Hematopoietic multipotent progenitor cell treated with erythropoietin and hydrocortisone succinate and interleukin-3 and kit ligand, for 17 days (in vitro differentiated cells): ENCODE measurements around the gene FOXO1.

ENCODE experiments used
- DNase-seq: peaks from one replicate; pipeline ENCODE4 v3.0.0-alpha.2; 2015; ENCODE audit warnings: low spot score

The FOXO1 gene

DNA sequence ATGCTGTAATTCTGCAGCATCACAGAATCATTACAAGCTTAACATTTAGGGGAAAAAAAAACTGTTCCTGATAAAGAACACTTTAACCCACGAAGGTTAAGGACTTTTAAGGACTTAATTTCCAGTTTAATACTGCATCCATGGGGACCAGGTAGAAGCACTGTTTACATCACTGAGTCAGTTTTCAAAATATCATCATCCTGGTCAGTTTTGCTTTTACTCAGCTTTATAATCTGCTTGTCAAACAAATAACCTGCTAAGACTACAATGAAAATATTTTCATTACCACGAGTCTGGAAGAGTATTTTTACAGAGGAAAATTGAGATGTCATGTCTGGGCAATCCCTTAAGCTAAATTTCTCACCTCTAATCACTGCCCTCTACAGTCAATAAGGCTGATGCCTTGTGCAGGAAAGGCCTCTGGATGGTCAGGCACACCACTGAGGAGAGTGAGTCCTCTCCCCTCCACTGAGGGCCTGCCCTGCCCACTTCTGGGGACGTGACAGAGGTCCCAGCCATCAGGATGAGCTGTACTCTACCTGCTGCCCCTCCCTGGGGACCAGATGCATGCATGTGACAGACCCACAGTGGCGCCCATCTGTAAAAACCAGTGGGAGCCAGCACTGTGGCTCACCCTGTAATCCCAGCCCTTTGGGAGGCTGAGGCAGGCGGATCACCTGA is 31.0 kb downstream of the FOXO1 start:
- DNase-seq, result no peak

GRCh38 chr13:40632915-40633314 is 33.5 kb downstream of the FOXO1 start:
- DNase-seq, result no peak

- DNase-seq, result no peak
Measured at GRCh38 chr13:40631605-40632004, 34.8 kb downstream of the FOXO1 start.

DNA sequence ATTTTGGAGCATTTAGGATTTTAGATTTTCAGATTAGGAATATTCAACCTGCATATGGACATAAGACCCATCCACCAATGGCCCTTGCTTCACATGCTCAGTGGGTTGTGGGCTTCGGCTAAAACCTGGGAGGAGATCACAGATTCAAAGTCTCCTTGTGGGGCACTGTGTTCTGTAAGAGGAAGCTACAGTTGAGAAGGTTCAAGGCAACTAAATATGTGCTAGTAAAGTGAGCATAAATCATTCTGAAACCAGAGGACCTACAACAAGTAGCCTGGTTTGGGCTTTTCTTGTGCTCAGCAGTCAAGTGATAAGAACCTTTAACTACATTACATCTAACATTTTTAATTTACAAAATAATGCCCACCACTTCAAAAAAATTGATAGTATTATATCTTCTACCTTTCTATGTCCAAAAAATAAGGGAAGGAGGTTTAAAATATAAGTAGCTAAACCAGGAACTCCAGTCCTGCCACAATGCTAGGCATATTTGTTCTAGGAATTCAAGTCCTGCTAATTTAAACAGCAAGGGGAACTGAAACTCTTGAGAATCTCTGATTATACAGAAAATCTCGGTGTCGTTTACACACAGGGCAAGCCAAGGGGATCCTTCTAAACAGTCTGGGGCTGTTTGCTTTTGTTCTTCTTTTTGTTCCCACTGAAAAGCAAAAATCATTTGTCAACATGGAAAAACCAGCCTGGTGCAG is 36.6 kb downstream of the FOXO1 start:
- DNase-seq, result no peak

DNA sequence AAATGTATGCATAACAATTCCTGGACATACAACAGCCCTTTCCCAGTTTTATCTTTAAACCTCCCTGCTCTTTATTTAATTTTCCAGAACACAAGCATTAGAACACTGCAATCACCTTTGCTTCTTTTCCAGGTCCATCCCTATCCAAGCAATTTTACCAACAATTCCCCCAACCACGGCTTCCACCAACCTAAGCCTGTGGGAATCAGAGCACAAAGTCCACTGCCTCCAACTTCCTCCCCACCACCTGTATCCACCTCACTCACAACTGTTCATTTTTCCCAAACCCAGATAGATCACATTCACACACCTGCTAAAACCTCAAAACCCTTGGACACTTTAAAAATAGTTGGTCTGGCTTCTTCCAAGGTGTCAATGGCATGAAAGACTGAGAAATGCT is 39.5 kb downstream of the FOXO1 start:
- no peak for DNase-seq

GRCh38 chr13:40626561-40626960 is 39.9 kb downstream of the FOXO1 start:
- no peak for DNase-seq

DNA sequence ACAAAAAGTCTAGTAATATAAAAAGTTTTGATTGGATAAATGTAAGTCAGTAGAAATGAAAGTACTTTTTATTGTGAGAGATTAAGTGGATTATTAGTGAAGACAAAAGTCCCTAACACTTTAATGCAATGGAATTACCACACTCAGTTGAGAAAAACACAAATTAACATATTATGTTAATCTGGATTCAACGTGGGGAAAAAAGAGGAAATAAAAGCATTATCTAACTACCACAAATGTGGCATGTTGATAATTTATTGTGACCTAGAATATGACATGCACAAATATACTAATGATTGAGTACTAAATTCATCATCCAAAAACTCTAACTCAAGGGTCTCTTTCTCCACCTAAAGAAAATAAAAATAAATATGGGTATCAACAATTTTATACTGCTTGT is 41.5 kb downstream of the FOXO1 start:
- no peak for DNase-seq

GRCh38 chr13:40624383-40624782 is 42.1 kb downstream of the FOXO1 start:
- DNase-seq, result no peak

GRCh38 chr13:40622761-40623160 is 43.7 kb downstream of the FOXO1 start:
- no peak for DNase-seq

GRCh38 chr13:40622246-40622645 is 44.2 kb downstream of the FOXO1 start:
- DNase-seq, result no peak

DNA sequence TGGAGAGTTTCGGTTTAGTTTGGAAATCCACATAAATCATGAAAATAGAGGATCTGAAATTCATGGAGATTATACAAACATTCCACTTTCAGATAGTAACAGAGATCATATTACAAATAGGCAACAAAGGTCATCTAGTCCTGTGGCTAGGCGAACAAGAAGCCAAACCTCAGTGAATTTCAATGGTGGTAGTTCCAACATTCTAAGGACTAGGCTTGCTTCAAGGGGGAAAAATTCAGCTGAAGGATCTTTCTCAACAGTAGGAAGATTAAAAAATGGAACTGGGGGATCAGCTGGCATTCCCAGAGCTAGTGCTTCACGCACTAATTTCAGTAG is 47.0 kb downstream of the FOXO1 start:
- DNase-seq, result no peak

GRCh38 chr13:40618581-40619478 is 47.6 kb downstream of the FOXO1 start:
- no peak for DNase-seq

- DNase-seq, result no peak
Measured at GRCh38 chr13:40617801-40618356, 48.6 kb downstream of the FOXO1 start.

GRCh38 chr13:40615619-40616018 is 50.8 kb downstream of the FOXO1 start:
- no peak for DNase-seq

GRCh38 chr13:40613914-40614313 is 52.5 kb downstream of the FOXO1 start:
- DNase-seq, result no peak

DNA sequence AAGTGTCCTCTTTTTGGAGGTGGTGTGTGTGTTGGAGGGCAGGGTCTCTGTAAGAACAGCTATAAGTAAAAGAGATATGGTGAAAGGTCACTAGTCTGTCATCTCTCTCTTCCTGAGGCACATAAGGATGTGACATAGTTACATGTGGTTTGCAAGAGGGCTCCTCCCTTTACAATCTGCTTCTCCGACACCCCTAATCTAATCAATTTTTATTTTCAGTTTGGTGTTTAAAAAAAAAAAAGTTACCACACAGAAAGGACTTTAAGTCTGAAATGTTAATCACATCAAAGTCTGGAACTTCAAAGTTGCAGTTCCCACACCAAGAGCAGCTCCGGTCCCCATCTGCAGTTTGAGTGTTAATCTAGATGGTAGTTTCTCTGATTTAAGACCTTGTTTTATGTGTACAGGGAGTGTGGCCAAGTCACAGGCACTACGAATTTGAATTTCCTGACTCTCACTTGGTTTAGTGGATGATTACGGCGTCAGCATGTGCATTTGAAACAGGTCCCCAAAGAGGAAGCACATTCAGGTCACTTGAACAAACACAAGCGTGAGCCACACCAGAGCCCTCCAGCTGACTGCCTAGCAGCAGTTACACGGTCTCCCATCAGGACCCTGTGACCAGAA is 53.1 kb downstream of the FOXO1 start:
- DNase-seq, result no peak

- no peak for DNase-seq
Measured at GRCh38 chr13:40612041-40612440, 54.4 kb downstream of the FOXO1 start.

GRCh38 chr13:40611635-40612034 is 54.8 kb downstream of the FOXO1 start:
- DNase-seq, result no peak

GRCh38 chr13:40611004-40611403 is 55.4 kb downstream of the FOXO1 start:
- DNase-seq, result no peak

DNA sequence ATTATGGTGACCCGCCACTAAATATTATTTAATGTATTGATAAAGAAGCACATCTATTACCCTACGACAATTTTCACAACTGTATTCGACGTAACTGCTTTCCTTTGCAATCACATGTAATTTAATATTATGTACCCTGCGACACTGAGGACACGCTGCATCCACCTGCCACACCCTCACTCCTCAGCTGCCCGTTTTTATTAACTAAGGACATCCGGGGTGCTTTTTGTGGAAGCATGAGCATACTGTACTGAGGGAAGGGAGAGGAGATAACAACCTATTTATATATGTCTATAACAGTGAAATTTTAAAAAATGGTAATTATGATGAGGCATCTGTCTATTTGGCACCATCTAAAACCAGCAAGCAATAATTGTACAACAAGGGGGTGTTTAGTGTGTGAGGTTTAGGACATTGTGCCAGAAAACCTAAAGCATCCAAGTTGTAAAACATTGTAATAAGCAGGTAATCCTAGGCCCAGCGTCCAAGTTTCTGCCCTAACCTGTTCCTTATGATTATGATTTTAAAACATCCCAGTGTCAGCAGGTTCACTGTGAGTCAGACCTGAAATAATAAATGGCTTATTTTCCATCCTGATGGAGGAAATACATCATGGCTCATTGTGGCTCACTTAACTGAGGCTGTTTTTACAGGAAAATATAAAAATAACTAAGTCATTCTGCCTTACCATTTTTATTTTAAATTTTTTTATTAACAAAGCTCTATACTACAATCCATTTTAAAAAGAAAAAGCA is 56.3 kb downstream of the FOXO1 start:
- DNase-seq, result no peak

DNA sequence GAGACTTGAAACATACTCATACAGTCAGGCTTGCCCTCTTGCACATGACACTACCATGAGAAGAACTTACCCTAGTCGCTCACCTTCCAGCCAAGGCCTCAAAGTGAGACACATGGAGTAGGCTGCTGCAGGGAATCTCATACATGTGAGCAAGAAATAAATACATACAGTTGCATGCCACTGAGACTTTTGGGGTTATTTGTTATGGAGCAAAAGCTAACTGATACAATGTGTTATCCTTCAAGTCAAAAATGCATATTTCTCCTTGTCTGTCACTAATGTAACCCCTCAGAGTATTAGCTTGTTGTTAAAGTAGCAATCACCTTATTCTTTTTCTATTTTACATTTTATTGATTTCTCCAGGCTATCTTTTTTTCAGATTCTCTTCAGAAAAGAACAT is 58.1 kb downstream of the FOXO1 start:
- no peak for DNase-seq

DNA sequence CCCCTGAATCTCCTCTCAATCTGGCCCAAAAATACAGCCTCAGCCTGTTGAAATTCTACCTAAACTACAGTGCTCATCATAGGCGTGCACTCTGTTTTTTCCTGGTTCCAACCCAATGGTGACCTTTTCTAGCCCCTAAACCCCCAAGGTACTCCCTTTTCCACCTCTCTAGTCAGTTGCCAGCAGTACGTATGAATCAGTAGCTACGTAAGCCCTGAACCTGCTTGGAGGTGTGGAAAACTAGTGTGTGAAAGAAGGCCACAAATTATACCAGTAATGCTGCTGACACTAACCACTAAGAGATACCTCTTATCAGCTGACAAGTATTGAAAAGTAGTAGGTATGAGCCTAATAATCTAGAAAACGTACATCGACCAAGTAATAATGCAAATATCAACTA is 60.9 kb downstream of the FOXO1 start:
- no peak for DNase-seq
